Prostate gland (tissue), 2 donors: Measurements from ENCODE around the gene COMMD4. TPM values are rescaled to one million over a fixed set of nuclear protein-coding genes. Genes with fewer than 3 reads are reported as not detected.
A peak's percentile ranks its signal among the peaks of the same experiment; 100 is the strongest.

Source experiments
- DNase-seq: peaks from one replicate; pipeline ENCODE4 v3.0.0-alpha.2; 2019; ENCODE audit warnings: low spot score
- H3K27ac ChIP-seq, 2 donors: fragments of 200-600 bp; sonication (generic); 2 replicates each; pipeline ENCODE4 v1.5.1; 2017 to 2019
- H3K27me3 ChIP-seq: fragments of 200-600 bp; sonication (generic); replicated peaks from 2 replicates; pipeline ENCODE4 v1.5.1; 2019; ENCODE audit not compliant: insufficient read depth
- H3K36me3 ChIP-seq, 2 donors: fragments of 200-600 bp; sonication (generic); 1 replicate in 1 of 2; 2 replicates in 1 of 2; pipeline versions ENCODE4 v1.5.1 to v1.8.1; 2017 to 2019
- H3K4me1 ChIP-seq: fragments of 200-600 bp; sonication (generic); replicated peaks from 2 replicates; pipeline ENCODE4 v1.5.1; 2019
- H3K4me3 ChIP-seq, 2 donors: fragments of 200-600 bp; sonication (generic); 2 replicates each; pipeline ENCODE4 v1.5.1; 2017 to 2019
- H3K9me3 ChIP-seq: fragments of 200-600 bp; sonication (generic); 2 replicates; pipeline ENCODE4 v1.5.1; 2017
- POLR2A ChIP-seq: fragments of 450-650 bp; IDR thresholded peaks from one replicate; pipeline ENCODE4 v1.6.1; 2016; ENCODE audit warnings: antibody characterized with exemption, mild to moderate bottlenecking
- POLR2AphosphoS5 ChIP-seq: sonication (generic); formaldehyde crosslinking; IDR thresholded peaks from one replicate; pipeline ENCODE4 v1.6.1; 2017; ENCODE audit warnings: antibody characterized with exemption
- WGBS: methylation state at CpG from one replicate; pipeline ENCODE4 v1.1.5; 2018; 5-methylcytosine and 5-hydroxymethylcytosine counted together
- intact Hi-C: fragments of 100-400 bp; cut with DNase I; formaldehyde crosslinking; loops from one replicate; pipeline ENCODE4 v1.14.2; 2022
- total RNA-seq, 2 donors: library from RNA; depleted of rRNA; stranded (reverse); fragments of >200 nt; gene quantifications; one replicate each; pipeline ENCODE4 v1.1.0, GENCODE V29; 2016
- TF ChIP-seq, protein P1 (sequence below), 4 experiments: fragments of 200-600 bp in 2 of 4; fragments of 450-650 bp in 2 of 4; sonication (generic) in 2 of 4; IDR thresholded peaks; 1 replicate in 3 of 4; 2 replicates in 1 of 4; pipeline ENCODE4 v1.5.1; 2016 to 2019; ENCODE audit warnings: antibody characterized with exemption in 4 of 4, mild to moderate bottlenecking in 2 of 4, moderate library complexity in 2 of 4

COMMD4 gene
- total RNA-seq, 2 donors from 2014 or later, result 100 to 116 TPM

DNA sequence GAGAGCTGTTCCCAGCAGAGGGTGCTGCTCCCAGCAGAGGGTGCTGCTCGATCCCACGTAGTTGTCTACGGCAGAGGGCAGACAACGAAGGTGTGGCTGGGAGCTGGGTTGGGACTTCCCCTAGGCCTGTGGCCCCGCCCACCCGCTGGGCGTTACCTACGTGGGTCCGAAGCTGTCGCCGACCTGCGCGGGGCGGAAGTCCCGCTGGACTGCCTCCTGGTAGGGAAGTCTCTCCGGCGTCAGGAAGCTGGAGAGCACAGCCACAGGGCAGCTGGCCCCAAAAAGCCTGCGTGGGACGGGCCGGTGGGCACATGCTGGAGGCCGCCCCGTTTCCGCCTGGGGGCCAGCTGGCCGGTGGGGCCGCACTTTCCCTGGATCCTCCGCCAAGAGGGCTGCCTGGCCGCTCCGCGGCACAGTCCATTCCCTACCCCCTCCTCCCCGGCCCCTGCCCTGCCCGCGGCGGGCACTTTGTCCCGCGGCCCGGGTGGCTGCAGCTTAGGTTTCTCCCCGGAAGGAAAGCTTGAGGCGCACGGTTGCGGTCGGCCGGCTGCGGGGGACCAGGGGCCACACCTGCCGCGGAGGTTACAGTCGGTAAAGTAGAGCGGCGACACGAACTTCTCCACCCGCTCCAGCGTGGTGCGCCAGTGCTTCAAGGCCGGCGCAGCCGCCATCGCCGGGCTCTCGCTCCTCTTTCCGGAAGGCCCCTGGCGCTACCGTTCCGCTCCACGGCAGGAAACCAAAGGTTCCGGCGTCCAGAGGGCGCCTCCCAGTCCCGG lies 32.2 kb downstream of the COMMD4 start, which contains the start of gene MAN2C1:
MAN2C1 (minus strand) TSS at position 695 of the 776 bp plus-strand sequence; CDS start at position 671, 24 bp downstream.
- peak; percentile 92 for TF ChIP-seq POLR2AphosphoS5
- TF ChIP-seq POLR2A, result peak; percentile 87
- TF ChIP-seq, protein P1, sequence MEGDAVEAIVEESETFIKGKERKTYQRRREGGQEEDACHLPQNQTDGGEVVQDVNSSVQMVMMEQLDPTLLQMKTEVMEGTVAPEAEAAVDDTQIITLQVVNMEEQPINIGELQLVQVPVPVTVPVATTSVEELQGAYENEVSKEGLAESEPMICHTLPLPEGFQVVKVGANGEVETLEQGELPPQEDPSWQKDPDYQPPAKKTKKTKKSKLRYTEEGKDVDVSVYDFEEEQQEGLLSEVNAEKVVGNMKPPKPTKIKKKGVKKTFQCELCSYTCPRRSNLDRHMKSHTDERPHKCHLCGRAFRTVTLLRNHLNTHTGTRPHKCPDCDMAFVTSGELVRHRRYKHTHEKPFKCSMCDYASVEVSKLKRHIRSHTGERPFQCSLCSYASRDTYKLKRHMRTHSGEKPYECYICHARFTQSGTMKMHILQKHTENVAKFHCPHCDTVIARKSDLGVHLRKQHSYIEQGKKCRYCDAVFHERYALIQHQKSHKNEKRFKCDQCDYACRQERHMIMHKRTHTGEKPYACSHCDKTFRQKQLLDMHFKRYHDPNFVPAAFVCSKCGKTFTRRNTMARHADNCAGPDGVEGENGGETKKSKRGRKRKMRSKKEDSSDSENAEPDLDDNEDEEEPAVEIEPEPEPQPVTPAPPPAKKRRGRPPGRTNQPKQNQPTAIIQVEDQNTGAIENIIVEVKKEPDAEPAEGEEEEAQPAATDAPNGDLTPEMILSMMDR (IDR thresholded peaks at IDR 0.05), result peak; percentile 74 to 93 (median 91)
- DNase-seq, result peak; percentile 97
- intact Hi-C loops, result loop anchor here (1.0 to 5.0 kb wide), 3 partner anchors 83 to 269 kb away; partner anchors contain the start of gene SIN3A
- H3K27ac ChIP-seq, result peak within 1 kb of the TSS; percentile 94 to 95
- H3K9me3 ChIP-seq, result no peaks in the 10 kb centered on the region
- H3K27me3 ChIP-seq, result no peaks in the 10 kb centered on the region
- H3K4me3 ChIP-seq, result peak within 1 kb of the TSS; percentile 74 to 83
- peaks cover 0 to 6% of the 10 kb centered on the region in 2 donors for H3K36me3 ChIP-seq
- H3K4me1 ChIP-seq, result peaks cover 4% of the 10 kb centered on the region
- 0% methylated on average over 41 of the region's 67 CpGs for WGBS

DNA sequence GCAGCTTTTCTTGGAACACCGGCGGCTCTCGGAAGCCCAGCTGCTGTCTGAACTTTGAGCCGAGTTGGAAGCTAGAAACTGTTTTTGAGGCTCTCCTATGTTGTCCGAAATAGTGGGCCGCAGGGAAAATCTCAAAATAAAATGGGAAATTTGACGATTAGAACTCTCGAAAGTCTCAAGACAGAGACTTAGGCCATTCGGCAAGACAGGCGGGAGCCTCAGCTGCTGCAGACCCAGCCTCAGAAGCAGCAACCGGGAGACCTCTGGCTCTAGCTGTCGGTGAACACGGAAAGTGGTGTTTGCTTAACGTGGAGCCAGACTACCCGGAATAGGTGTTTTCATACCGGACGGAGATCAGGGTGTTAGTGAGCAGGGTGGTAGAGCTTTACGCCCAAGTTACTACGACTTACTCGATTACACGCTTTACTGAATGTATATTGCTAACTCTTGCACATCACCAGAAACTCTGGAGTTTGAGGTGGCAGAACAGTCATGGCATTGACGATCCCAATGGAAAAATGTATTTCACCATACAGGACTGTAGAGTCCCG lies 32.9 kb downstream of the COMMD4 start:
- no peak for DNase-seq
- TF ChIP-seq, protein P1 (IDR thresholded peaks at IDR 0.05), result no peak
- TF ChIP-seq POLR2AphosphoS5 (no peak), POLR2A (no peak)
- H3K4me3 ChIP-seq, result peak overlapping the region; percentile 74 to 83
- H3K36me3 ChIP-seq, result peaks cover 0 to 6% of the 10 kb centered on the region in 2 donors
- H3K4me1 ChIP-seq, result peaks cover 4% of the 10 kb centered on the region
- H3K9me3 ChIP-seq, result no peaks in the 10 kb centered on the region
- 4% methylated on average over 23 of the region's 23 CpGs for WGBS
- peak overlapping the region; percentile 94 to 95 for H3K27ac ChIP-seq
- H3K27me3 ChIP-seq, result no peaks in the 10 kb centered on the region
- intact Hi-C loops, result loop anchor here (1.0 to 5.0 kb wide), 3 partner anchors 82 to 269 kb away; partner anchors contain the start of gene SIN3A

DNA sequence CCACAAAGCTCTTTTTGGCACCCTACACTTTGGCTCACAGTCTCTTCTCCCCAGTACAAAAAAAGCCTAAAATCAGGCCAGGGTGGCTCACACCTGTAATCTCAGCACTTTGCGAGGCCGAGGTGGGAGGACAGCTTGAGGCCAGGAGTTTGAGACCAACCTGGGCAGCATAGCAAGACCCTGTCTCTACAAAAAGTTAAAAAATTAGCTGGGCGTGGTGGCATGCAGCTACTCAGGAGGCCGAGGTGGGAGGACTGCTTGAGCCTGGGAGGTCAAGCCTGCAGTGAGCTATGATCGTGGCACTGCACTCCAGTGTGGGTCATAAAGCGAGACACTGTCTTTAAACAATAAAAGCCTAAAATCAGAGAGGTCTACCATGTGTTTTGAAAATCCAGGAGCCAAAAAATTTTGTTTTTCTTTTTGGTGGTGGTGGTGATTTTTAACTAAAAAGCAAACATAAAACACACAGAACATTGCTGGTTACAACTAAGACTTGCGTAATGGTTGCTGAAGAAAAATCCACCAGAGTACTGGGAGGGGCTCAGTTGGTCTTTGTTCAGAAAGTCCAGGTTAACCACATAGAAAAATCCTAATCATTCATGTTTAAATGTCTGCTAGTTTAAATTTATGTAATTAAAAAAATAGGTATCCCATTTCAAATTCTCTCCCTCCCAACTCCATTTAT lies 34.2 kb downstream of the COMMD4 start:
- no peak for DNase-seq
- TF ChIP-seq POLR2AphosphoS5, result no peak
- TF ChIP-seq, protein P1 (IDR thresholded peaks at IDR 0.05), result no peak
- no peak for TF ChIP-seq POLR2A
- intact Hi-C loops, result loop anchor here (2.0 to 5.0 kb wide), 2 partner anchors 81 to 267 kb away; partner anchors contain the start of gene SIN3A
- Histone ChIP-seq H3K36me3 (peaks cover 0 to 6% of the 10 kb centered on the region in 2 donors), H3K27ac (peak overlapping the region in 1 of 2 donors; percentile 95), H3K4me3 (no peak overlapping the region), H3K27me3 (no peaks in the 10 kb centered on the region), H3K4me1 (peaks cover 4% of the 10 kb centered on the region), H3K9me3 (no peaks in the 10 kb centered on the region)
- 97% methylated on average over 7 of the region's 7 CpGs for WGBS

DNA sequence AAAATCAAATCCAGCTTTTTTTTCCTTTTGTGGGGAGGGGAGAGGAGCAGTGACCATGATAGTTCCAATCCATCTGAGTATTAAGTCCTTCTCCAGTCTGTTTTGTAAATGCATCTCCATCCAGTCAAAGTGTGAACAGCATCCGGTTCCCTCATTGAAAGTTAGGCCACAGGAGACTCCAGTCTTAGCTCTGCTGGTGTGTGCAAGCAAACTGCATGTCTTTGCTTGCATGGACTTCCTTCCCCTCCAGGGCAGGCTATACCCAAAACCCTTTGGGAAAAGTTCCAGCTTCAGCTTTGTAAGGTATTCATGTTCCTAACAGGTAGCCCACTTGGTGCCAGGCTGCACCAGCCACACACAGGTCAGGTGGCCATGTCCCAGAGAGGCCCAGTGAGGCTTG lies 35.6 kb downstream of the COMMD4 start:
- intact Hi-C loops, result no loop called here
- Histone ChIP-seq H3K4me3 (no peak overlapping the region), H3K9me3 (no peaks in the 10 kb centered on the region), H3K27ac (no peak overlapping the region), H3K36me3 (no peaks in the 10 kb centered on the region), H3K27me3 (no peaks in the 10 kb centered on the region), H3K4me1 (peaks cover 4% of the 10 kb centered on the region)
- DNase-seq, result no peak
- WGBS, result 45% methylated on average over 1 of the region's 1 CpG
- TF ChIP-seq POLR2A (no peak), POLR2AphosphoS5 (no peak)
- TF ChIP-seq, protein P1 (IDR thresholded peaks at IDR 0.05), result no peak
